ENCODE results near the gene CPNE6.

DNA sequence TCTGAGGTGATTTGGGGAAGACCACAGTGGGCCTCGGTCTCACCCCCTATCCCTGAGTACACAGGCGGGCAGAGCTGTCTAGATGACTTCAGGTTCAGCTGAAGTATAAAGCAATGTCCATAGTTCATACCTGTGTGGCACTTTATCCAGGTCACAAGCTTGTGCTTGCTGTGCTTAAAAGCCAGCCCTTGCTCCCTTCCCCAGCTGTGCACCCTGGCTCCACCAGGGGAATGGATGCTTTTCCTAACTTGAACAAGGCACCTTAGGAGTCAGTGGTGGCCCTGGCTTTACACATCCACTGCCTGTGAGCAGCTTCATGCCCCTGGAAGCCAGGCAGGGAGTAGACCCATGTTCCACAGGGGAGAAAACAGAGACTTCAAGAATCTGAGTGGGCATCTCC, 14.1 kb upstream of the CPNE6 start:
- no peak for TF ChIP-seq ARNTL (CRISPR knock-in tag; IDR thresholded peaks at IDR 0.05; ENCODE audit: borderline replicate concordance, low read depth)
- no peak for TF ChIP-seq CSRNP3 (CRISPR knock-in tag; IDR thresholded peaks at IDR 0.05)
- no peak for TF ChIP-seq OSR1 (CRISPR knock-in tag; IDR thresholded peaks at IDR 0.05)
- TF ChIP-seq TOX (CRISPR knock-in tag; IDR thresholded peaks at IDR 0.05; ENCODE audit: borderline replicate concordance): no peak
- no peak for TF ChIP-seq PPARA (CRISPR knock-in tag; IDR thresholded peaks at IDR 0.05; ENCODE audit: borderline replicate concordance)

All from SK-N-SH treated with all-trans-retinoic acid at 6 μM for 48 hours (cell line).